AG04450 (cell line): ENCODE data around the gene TES. TPM values are rescaled to one million over a fixed set of nuclear protein-coding genes. Genes with fewer than 3 reads are reported as not detected.
A peak's percentile ranks its signal among the peaks of the same experiment; 100 is the strongest.

ENCODE experiments used
- CTCF ChIA-PET: fragments of 300-600, 350-600 bp; formaldehyde crosslinking; extraction: SDS; loops from one replicate; lab custom pipeline; 2022; ENCODE audit warnings: antibody characterized with exemption, inconsistent platforms; lab: Charles Lee
- POLR2A ChIA-PET: fragments of 350-600 bp; formaldehyde crosslinking; extraction: SDS; loops from one replicate; lab custom pipeline; 2021; ENCODE audit warnings: antibody characterized with exemption, inconsistent platforms; lab: Yijun Ruan, JAX
- DNase-seq: peaks from one replicate; pipeline ENCODE4 v3.0.0-alpha.2; 2011; ENCODE audit warnings: low read depth, low spot score
- H3K27ac ChIP-seq: one replicate; pipeline ENCODE4 v1.5.1; 2012; ENCODE audit warnings: low read depth, low read length, control low read depth
- H3K27me3 ChIP-seq: one replicate; pipeline ENCODE4 v1.6.0; 2012; ENCODE audit warnings: low read length; ENCODE audit not compliant: control insufficient read depth, insufficient read depth
- H3K4me3 ChIP-seq: 2 replicates; pipeline ENCODE4 v1.5.1; 2011; ENCODE audit warnings: mild to moderate bottlenecking, low read depth, low read length, control low read depth
- H3K9me3 ChIP-seq: 2 replicates; pipeline ENCODE4 v1.5.1; 2012; ENCODE audit warnings: low read length; ENCODE audit not compliant: control insufficient read depth, insufficient read depth
- polyA plus RNA-seq: library from polyadenylated mRNA; depleted of rRNA; stranded (reverse); fragments of >200 nt; gene quantifications from 2 replicates; pipeline ENCODE4 v1.2.3, GENCODE V29; 2011
- TF ChIP-seq, protein P1 (sequence below): IDR thresholded peaks from 2 replicates; pipeline ENCODE4 v1.5.1; 2011; ENCODE audit warnings: low read depth, low read length, control low read depth, inconsistent platforms

Gene TES
- polyA plus RNA-seq, 1 experiment, result 152 TPM

DNA sequence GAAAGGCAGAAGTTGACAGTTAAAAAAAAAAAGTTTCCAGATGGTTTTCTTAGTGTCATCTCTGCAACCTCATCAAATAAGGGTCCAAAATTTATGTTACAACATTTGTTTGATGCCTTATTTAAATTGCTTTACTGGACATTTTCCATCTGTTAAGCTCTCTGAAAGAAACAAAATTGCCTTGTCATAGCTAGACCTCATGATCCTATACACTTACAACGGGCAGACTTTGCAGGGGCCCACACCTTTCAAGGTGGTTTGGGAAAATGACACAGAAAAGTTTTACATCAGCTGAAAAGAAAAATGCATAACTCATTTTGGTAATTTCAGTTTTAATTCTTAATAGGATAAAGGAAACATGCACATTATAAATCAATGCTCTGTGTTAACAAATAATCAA lies 1.4 kb upstream of the TES start:
- Histone ChIP-seq H3K4me3 (no peak overlapping the region), H3K9me3 (no peaks in the 10 kb centered on the region), H3K27ac (no peak overlapping the region), H3K27me3 (no peaks in the 10 kb centered on the region)
- ChIA-PET CTCF (interaction anchor here (1.7 to 4.6 kb wide), 2 partner anchors 27 to 29 kb away, joined by 9 to 37 read pairs; no protein-coding TSS in a partner anchor), POLR2A (no interaction called here)
- TF ChIP-seq, protein P1, sequence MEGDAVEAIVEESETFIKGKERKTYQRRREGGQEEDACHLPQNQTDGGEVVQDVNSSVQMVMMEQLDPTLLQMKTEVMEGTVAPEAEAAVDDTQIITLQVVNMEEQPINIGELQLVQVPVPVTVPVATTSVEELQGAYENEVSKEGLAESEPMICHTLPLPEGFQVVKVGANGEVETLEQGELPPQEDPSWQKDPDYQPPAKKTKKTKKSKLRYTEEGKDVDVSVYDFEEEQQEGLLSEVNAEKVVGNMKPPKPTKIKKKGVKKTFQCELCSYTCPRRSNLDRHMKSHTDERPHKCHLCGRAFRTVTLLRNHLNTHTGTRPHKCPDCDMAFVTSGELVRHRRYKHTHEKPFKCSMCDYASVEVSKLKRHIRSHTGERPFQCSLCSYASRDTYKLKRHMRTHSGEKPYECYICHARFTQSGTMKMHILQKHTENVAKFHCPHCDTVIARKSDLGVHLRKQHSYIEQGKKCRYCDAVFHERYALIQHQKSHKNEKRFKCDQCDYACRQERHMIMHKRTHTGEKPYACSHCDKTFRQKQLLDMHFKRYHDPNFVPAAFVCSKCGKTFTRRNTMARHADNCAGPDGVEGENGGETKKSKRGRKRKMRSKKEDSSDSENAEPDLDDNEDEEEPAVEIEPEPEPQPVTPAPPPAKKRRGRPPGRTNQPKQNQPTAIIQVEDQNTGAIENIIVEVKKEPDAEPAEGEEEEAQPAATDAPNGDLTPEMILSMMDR, result no peak
- DNase-seq, result no peak

DNA sequence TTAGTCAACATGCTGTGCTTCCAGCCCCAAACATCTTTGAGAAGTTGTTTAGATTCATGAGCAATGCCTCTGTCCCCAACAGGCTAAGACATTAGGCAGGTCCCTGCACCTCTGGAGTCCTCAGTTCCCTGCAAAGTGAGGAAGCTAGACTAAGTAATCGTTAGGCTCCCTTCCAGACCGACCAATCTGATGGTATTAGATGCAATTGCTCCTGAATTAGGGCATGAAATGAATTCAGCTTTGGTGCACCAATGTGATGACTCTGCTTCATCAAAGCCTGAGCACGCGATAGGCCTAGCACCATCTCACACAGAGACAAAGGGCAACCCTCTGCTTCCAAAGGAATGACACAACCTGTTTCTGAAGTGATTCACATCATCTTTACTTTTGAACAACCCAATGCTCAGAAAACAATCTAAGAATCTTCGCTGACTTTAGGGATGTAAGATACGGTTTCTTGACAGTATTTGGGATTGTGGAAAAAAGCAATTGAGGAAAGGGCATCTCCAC lies 723 bp upstream of the TES start:
- H3K27ac ChIP-seq, result no peak overlapping the region
- POLR2A ChIA-PET, result interaction anchor here (1.3 to 2.6 kb wide), 3 partner anchors 8 to 33 kb away, joined by 5 to 10 read pairs (median 8); no protein-coding TSS in a partner anchor
- DNase-seq, result no peak

DNA sequence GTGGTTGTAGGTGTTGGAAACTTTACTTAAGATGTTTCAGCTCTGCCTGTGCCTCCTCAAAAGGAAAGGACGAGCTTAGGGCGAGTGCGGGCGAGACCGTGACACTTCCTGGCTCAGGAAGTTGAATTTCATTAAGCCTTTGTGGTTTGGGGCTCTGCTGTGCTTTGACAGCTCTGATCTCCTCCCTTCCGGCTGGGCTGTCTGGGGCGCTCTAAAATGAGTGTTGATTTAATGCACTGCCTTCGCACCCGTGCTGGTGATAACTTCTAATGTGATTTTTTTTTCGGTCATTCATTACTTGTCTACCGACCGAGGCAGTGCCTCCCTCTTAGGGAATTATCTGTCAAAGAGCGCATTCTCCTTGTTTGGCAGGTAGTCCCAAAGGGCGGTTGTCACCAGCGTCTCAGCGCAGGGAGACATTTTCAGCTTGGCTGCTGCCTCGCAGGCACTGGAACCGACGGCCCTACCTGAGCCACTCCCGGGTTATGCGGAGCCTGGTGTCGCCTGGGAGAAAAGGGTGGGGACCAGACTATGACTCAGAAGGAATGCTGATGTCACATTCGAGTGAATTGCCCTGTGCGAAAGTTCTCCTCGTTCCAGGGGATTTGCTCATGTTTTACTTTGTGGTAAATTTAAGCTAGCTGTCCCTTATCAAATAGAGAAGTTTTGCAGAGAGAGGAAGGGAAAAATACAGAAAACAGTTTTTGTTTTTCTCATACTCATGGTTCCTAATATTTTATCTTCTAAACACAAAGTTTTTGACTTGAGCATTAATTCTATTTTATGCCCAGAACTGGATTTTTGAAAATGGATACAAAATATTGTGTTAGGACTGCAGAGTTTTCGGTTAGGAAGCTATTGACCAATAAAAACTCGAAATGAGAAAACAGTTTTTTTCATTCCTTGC lies 920 bp downstream of the TES start:
- peak overlapping the region; percentile 75 for H3K27ac ChIP-seq
- no peak for DNase-seq
- H3K9me3 ChIP-seq, result no peaks in the 10 kb centered on the region
- TF ChIP-seq, protein P1, result no peak
- peak overlapping the region; percentile 80 for H3K4me3 ChIP-seq
- H3K27me3 ChIP-seq, result no peaks in the 10 kb centered on the region
- ChIA-PET CTCF (interaction anchor here (1.0 to 4.6 kb wide), 4 partner anchors 31 to 73 kb away, joined by 3 to 37 read pairs (median 4); no protein-coding TSS in a partner anchor), POLR2A (interaction anchor here (0.7 to 2.6 kb wide), 6 partner anchors 10 to 34 kb away, joined by 3 to 10 read pairs (median 4); no protein-coding TSS in a partner anchor)

More for the DNA sequence above, 723 bp upstream of the TES start:
- CTCF ChIA-PET, result interaction anchor here (1.6 to 4.6 kb wide), 3 partner anchors 26 to 71 kb away, joined by 3 to 37 read pairs (median 9); no protein-coding TSS in a partner anchor
- no peaks in the 10 kb centered on the region for H3K9me3 ChIP-seq
- H3K27me3 ChIP-seq, result no peaks in the 10 kb centered on the region
- no peak overlapping the region for H3K4me3 ChIP-seq
- TF ChIP-seq, protein P1, result no peak

DNA sequence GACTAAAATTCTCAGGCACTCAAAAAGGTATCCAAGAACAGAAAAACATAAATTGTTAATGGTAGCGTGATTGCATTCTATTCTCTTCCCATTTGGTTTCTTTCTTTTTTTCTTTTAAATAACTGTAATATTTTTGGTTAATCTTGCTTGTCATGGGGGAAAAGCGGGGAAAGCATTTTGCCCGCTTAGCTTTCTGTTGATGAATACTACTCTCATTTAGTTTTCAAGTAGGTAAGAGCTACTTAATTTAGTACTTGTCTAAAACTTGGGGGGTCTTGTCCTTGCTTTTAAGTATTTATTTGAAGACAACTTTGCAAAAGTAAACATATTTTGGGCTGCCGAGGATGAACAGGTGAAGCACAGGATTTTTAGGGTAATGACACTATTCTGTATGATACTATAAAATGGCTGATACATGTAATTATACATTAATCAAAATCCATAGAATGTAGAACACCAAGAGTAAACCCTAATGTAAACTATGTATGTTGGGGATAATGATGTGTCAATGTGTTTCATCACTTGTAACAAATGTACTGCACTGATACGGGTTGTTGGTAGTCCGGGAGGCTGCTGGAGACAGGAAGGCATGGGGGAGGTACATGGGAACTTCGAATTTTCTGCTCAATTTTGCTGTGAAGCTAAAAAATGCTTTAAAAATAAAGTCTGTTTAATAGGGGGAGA lies 1.7 kb downstream of the TES start:
- peak overlapping the region; percentile 80 for H3K4me3 ChIP-seq
- ChIA-PET CTCF (interaction anchor here (1.0 to 4.6 kb wide), 5 partner anchors 24 to 377 kb away, joined by 3 to 37 read pairs (median 5); no protein-coding TSS in a partner anchor), POLR2A (interaction anchor here (1.1 to 2.6 kb wide), 3 partner anchors 11 to 33 kb away, joined by 3 to 10 read pairs (median 8); no protein-coding TSS in a partner anchor)
- H3K9me3 ChIP-seq, result no peaks in the 10 kb centered on the region
- no peak overlapping the region for H3K27ac ChIP-seq
- TF ChIP-seq, protein P1, result no peak
- no peaks in the 10 kb centered on the region for H3K27me3 ChIP-seq
- DNase-seq, result no peak
